Measurements from ENCODE around the gene CHRND. TPM values are rescaled to one million over a fixed set of nuclear protein-coding genes. Genes with fewer than 3 reads are reported as not detected.

Gene CHRND
- total and polyA plus RNA-seq, 2 of the 8 experiments (the other 6 are each of a cell fraction or from before 2014, with no cell fraction given), result 0.24 TPM; not detected in 1

DNA sequence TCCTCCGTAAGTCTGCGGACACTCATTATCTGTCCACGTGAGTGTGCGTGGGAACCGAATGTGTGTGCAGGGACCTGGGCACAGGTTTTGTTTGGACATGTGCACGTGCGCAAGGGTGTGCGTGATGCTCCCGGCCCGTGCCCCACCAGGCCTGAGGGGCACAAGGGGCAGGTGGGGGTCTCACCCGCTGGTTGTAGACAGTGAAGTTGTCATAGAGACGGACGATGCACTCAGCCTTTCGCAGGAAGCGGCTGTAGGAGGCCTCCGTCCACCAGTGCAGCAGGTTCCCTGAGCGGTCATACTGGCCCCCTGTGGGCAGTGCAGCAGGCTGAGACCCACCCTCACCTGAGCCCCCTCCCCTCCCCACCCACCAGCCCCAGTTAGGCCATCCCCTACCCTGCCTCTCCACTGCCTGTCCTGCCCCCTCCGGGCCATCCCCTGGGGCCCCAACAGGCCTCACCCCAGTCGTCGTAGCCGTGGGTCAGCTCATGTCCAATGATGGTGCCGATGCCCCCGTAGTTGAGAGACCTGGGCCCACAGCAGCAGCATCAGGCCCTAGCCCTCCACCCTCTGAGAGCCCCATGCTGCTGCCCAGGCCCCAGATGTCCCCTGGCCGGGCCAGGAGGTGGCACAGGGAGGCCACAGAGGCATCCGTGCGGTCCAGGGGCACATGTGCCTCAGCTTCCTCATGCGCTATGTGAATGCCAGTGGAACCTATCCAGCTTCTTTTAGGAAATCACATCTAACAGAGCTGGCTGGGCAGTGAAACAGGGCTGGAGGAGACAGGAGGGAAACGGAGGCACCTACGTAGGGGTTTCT lies 44.4 kb upstream of the CHRND start (continued):
- TF ChIP-seq JUN (IDR thresholded peaks at IDR 0.05; ENCODE audit: low read depth, low read length), result no peak
